HG03342 (cell line): ENCODE measurements around the gene ATXN7L1.

Experiments used
- ATAC-seq: cut with Tn5 transposase; IDR thresholded peaks from one replicate; pipeline ENCODE4 v1.9.1; 2021; ENCODE audit warnings: mild to moderate bottlenecking, moderate library complexity; ENCODE audit not compliant: unreplicated experiment

ATXN7L1 gene

DNA sequence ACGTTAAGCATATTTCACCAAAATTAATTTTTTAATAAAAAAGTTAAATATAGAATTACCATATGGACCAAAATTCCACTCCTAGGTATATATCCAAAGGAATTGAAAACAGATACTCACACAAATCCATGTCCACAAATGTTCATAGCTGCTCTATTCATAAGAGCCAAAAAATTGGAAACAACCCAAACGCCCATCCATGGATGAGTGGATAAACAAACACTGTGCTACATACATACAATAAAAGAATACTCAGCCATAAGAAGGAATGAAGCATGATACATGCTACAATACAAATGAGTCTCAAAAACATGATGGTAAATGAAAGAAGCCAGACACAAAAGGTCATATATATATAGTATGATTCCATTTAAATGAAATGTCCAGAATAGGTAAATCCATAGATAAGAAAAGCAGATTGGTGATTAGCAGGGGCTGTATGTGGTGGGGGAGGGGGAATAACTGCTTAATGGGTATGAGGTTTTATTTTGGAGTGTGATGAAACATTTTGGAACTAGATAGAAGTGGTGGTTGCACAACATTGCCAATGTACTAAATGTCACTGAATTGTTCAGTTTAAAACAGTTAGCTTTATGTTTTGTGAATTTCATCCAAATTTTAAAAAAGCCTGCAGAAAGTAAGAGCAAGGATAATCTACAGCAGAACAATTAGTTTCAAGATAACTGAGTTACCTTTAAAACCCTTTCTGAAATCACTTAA lies 193.9 kb downstream of the ATXN7L1 start:
- no peak for ATAC-seq

DNA sequence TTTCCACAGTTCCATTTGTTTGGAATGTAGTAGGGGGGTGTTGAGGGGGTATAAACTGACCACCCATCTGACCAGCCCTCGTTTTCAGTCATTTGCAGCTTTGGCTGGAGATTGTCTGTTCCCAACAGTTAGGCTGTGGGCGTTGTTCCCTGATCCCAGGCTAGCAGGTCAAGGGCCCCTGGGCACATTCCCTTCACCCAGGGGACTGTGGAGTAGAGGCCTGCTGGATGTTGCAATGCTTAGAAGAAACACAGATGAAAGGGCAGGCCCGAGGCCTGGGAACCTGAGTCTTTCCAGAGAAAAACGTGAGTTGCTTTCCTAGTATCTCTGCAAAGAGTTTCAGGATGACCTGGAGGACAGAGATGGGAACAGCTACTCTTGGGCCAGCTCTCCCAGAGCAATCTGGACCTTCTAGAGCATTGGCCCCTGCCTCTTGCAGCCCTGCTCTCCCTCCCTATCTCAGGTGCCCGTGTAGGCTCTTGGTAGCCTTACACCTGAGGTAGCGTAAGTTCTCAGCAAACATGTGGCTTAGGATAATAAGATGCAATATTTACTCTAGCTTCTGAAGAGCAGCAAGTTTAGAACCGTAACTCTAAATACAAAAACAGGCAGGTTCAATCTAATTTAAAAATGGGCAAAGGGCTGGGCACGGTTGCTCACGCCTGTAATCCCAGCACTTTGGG lies 195.8 kb downstream of the ATXN7L1 start:
- ATAC-seq = no peak

- ATAC-seq = peak; percentile 45
Measured at GRCh38 chr7:105678811-105679495, 197.4 kb downstream of the ATXN7L1 start.

GRCh38 chr7:105677817-105678573 lies 198.4 kb downstream of the ATXN7L1 start:
- ATAC-seq = peak; percentile 63

DNA sequence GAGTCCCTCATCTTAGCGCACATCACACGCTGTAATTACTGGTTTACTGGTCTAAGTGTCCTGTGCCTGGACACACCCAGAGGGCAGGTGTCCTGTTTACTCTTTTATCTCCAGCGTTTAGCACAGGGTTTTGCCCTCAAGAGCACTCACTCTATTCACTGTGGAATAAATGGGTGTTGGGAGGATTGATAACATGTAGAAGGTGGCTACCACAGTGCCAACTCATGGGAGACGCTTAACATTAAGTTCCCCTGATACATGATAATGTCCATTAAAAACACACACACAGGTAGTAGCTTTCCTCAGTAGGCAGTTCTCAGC lies 199.0 kb downstream of the ATXN7L1 start:
- ATAC-seq = no peak

DNA sequence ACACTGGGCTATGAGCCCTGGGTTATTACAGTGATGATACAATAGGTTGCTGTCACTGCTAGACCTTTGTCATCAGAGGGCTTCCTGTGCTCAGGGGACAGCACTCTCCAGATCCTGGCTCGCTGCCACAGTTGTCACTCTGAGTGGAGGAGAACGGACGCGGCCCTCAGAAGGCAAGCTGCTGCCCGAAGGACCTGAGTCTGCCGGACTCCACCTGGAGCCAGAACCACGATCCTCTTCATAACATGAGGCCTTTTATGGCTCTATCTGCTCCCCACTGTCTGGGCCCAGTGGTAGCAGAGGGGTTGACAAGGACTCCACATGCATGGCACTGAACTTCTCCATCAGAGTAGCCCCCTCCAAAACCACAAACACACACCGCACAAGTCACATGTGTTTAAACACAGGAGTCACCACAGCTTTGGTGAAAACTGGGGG lies 200.4 kb downstream of the ATXN7L1 start:
- no peak for ATAC-seq

- ATAC-seq = no peak
Measured at GRCh38 chr7:105674200-105674920, 202.0 kb downstream of the ATXN7L1 start.

- no peak for ATAC-seq
Measured at GRCh38 chr7:105673367-105674084, 202.9 kb downstream of the ATXN7L1 start.

DNA sequence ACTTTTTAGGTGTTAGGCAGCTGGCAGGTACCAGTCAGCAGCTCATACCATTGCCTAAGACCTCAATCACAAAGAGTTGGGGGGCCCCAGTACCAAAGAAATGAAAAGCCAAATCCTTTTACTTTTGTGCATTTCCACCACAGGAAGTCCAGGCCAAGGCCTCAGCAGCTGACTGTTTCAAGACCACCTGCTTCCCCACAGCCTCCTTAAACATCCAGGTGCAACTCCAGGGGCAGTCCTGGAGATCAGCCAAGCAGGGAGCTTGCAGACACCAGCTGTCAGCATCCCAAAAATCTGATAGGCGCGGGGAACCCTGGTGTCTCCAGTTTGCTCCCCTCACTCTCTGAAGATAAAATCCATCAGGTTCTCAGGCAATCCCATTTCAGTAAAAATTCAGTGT lies 203.6 kb downstream of the ATXN7L1 start:
- ATAC-seq = no peak

DNA sequence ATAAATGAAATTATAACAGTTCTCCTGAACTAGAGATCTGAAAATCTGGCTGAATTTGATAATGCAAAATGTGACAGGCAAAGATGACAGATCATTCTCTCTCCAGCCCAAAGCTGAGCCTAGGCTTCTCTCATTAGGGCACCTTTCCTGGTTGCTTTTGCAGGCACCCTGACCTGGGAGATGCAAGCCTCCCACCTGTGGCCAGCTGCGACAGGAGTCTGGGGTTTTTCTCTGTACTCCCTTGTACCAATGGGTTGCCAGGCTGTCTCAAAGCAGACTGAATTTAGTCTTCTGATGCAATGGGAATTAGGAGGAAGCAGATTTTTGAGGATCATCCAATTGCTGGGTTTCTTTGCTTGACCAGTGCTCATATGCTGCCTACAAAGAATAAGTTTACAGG lies 210.1 kb downstream of the ATXN7L1 start:
- ATAC-seq = no peak

- ATAC-seq = no peak
Measured at GRCh38 chr7:105665684-105666083, 210.7 kb downstream of the ATXN7L1 start.

GRCh38 chr7:105664816-105665525 lies 211.4 kb downstream of the ATXN7L1 start:
- ATAC-seq = no peak

DNA sequence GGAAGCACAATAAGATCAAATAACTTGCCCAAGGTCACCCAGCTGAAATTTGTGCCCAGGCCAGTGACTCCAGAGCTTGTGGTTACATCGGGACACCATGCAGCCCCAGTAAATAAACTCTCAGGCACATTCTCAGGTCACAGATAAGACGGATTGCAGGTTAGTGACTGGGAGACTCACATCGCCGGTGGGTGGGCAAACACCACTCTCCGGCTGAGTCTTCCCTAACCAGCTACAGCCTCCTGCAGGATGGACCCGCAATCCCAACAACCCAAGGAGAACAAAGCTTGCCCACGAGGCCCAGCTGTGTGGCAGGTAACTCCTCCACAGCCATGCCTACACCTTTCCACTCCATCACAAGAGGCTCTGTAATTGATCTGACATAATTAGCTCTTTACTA lies 213.4 kb downstream of the ATXN7L1 start:
- ATAC-seq = no peak

DNA sequence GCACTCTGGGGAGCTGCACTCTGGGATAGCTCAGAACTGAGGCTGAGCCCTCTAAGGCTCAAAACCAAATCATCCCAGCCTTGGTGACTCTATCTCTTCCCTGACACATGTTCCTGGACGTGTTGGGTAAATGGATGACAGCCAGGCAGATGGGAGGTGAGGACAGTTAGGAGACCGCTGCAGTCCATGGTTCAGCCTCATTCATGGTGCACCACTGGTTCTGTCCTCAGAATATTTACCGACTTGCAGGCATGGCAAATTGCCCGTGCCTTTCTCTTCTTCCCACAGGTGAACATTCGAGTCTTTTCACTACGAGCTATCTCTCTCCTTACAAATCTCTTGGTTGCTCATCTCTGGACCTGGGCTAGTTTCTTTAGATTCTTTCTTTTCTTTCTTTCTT lies 214.8 kb downstream of the ATXN7L1 start:
- no peak for ATAC-seq

DNA sequence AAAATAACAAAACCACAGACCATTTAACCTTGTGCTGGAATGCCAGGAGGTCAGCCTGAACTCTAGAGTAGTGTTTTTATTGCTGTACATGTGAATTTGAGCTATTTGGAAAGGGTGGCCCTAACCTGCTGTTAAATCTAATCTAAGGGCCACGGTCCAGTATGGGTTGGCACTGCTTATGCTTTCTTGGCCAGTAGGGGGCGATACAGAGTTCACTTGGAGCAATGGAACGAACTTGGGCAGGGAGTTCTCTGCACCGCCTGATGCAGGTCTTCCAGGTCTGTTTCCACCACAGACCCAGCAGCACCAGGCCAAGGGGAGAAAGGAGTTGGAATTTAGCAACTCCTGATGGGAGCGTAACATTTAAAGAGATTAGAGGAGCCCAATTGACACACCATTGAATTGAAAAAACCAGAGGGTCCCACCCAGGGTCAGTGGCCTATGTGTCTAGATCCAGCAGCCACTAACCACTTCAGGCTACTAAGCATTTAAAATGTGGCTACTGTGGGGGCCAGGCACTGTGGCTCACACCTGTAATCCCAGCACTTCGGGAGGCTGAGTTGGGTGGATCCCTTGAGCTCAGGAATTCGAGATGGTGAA lies 219.4 kb downstream of the ATXN7L1 start:
- no peak for ATAC-seq

GRCh38 chr7:105655500-105656380 lies 220.7 kb downstream of the ATXN7L1 start:
- ATAC-seq = no peak

DNA sequence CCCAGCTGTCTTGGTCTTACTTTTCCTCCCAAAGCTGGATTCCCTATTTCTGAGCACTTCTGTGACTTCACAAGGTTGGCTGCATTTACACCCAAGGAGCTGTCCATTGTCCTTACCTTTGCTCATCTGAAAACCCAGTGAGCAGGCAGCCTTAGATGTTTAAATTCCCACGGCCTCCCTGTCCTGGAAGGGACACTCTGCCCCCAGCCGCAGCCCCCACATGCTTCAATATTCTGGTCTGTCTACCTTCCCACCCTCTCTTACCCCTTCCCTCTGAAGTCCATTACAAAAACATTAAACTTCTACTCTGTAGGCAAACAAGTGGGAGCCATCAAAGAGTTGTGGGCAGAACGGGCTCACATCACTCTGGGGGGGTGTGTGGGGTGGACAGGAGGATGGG lies 221.3 kb downstream of the ATXN7L1 start:
- no peak for ATAC-seq

DNA sequence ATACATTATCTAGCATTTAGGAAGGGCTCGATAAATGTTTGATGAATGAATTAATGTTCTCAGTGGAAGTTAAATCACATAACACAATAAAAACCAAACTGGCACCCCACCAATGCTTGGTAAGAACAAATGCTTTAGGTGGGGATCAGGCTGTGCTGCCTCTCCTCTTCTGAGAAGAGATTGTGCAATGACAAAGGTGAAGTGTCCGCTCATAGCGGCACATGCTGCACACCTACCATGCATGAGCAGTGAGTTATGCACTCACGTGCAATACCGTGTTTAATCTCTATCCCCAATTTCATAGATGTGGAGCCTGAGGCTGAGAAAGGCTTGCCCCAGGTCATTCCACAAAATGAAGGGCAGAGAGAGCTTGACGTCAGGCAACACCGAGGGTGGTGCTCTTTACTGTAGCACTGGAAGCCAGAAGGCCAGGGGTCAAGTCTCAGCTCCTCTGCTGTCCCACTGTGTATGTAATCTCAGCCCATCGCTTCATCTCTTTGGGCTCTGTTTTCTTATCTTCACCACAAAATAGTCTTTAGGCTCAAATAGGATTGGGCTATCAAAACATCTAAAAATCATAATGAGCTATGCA lies 222.2 kb downstream of the ATXN7L1 start:
- ATAC-seq = no peak
